OCI-LY3 (cell line): Measurements from ENCODE around the gene PTPRC.

Experiments used
- CTCF ChIP-seq: fragments of 200-600, 300-600 bp; sonication (generic); IDR thresholded peaks from 2 replicates; pipeline ENCODE4 v1.5.1; 2014; ENCODE audit warnings: antibody characterized with exemption, low read length, low read depth
- EZH2phosphoT487 ChIP-seq: fragments of 200-600 bp; shearing (Covaris generic); IDR thresholded peaks from 2 replicates; pipeline ENCODE4 v1.6.1; 2018; ENCODE audit warnings: antibody characterized with exemption, mixed run types, low read depth

- no peak for TF ChIP-seq EZH2phosphoT487
- no peak for TF ChIP-seq CTCF
Observed at GRCh38 chr1:198647055-198647454, 8.2 kb downstream of the PTPRC start.
